NCI-H82 treated with DMSO at 0.1 percent for 48 hours (cell line): ENCODE data around the gene NUDT22.

Source experiments
- DNase-seq: peaks from one replicate; lab custom pipeline; 2025; ENCODE audit not compliant: unreplicated experiment; lab: John Stamatoyannopoulos, UW

The NUDT22 gene

DNA sequence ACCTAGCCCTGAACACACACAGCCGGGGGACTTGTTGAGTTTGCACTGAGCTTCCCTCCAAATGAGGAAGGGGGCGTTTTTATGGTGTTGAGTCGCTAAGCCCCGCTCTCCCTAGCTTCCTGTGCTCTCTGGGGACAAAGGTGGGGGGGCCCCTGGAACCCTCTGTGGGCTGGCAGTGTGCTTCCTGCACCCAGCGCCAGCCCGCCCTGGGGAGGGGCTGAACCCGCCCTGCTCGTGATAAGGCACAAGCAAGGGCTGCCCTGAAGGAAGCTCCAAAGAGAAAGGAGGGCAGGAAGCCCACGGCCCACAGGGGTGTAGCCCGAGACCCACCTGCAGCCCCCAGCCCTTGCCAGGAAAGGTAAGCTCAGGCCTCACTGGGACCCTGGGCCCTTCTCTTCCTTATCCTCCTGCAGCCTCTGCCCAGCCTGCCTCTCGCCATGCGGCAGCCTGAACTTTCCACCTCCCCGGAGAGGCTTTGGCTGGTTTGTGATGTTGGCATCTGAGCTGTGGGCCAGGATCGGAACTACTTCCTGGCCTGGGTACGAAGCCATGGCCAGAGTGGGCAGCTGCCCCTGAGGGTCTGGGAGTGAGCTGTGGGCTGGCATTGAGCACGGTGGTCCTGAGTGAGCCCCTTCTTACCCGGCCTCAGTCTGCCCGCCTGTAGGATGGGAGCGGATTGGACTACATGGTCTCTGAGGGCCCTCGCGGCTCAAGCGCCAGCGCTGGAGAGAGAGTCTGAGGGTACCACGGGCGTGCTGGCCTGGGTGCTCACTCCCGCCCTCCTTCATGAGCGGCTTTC is 19.4 kb upstream of the NUDT22 start, which contains the start of gene FERMT3:
Gene FERMT3 (plus strand): TSS at position 265 of the 799 bp plus-strand sequence. CDS start 644 bp downstream, outside the sequence.
- DNase-seq, result no peak

DNA sequence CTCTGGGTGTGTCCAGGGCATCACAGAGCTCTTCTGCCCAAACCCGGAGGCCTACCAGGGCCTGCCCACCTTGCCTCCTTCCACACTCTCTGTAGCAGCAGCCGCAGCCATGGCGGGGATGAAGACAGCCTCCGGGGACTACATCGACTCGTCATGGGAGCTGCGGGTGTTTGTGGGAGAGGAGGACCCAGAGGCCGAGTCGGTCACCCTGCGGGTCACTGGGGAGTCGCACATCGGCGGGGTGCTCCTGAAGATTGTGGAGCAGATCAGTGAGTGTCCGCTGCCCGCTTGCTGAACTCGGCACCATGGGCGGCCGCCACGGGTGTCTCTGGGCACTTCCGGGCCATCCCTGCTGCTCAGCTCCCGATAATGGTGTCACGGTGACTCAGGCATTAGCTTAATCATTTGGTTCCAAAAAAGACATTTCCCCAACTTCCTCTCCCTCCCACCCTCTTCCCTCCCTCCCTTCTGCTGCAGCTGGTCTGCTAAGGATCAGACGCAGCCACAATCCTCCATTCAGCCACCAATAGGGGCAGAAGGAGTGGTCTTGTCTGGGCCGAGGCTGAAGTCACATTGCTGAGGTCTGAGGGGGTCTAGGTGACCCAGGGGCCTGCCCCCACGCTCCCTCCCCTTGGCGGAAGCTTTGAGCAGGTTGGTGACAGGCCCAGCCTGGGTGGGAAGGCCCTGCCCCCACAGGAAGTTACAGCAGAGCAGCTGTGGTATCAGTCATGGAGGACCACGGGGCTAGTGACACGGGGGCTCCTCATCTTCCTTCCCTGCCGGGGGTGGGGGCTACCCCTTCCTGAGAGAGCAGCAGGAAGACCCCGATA is 18.6 kb upstream of the NUDT22 start:
- no peak for DNase-seq

DNA sequence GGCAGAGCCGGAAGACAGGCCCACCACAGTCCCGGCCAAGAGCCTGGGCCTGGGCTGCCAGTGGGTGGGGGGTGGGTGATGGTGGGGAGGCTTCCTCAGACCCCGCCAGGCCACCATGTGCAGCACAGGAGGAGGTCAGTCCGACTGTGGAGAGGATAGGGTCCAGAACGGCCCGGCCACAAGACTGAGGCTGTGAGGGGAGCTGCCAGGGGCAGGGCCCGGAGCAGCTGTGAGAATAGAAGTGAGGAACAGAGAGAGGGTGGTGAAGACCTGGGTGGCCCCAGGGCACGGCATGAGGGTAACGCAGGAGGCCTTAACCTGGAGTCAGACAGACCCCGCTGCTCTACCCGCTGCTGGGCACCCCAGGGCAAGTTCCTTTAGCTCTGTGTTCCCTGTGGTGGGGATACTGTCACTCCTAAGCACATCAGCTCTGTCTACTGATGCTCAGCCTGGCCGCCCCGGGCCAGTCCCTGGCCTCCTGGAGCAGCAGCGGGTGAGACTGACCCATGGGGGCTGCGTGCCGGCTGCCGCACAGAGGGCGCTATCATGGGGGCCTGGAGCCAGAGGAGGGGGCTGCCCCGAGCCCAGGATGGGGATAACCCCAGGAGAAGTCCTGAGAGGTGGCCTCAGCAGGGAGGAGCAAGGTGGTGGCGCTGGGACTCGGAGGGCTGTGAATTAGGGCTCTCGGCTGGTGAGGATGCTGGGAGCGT is 17.8 kb upstream of the NUDT22 start:
- no peak for DNase-seq

GRCh38 chr11:64208796-64209562 is 17.1 kb upstream of the NUDT22 start:
- no peak for DNase-seq

GRCh38 chr11:64209563-64209843 is 16.6 kb upstream of the NUDT22 start:
- no peak for DNase-seq

DNA sequence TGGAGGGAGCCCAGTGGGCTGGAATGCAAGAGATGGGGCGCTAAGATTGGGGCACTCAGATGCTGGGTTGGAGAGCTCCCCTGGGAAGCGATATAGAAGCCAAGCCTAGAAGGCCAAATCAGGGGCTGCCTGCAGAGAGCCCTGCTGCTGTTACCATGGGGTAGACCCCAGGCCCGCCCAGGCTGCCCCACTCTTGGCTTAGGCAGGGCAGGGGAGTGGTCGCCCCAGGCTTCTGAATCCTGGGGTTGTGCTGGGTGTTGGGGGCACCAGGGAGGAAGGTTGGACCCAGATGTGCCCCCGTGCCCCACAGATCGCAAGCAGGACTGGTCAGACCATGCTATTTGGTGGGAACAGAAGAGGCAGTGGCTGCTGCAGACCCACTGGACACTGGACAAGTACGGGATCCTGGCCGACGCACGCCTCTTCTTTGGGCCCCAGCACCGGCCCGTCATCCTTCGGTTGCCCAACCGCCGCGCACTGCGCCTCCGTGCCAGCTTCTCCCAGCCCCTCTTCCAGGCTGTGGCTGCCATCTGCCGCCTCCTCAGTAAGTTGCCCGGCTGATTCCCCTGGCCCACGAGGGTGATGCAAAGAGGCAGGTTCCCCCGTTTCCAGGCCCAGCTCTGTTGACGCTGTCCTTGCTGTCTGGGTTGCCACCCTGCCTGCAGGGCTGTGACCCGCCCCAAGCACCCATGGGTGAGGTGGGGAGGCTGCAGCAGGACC is 15.6 kb upstream of the NUDT22 start:
- no peak for DNase-seq

- DNase-seq, result no peak
These were observed 14.7 kb upstream of the NUDT22 start for GRCh38 chr11:64211181-64211872.

DNA sequence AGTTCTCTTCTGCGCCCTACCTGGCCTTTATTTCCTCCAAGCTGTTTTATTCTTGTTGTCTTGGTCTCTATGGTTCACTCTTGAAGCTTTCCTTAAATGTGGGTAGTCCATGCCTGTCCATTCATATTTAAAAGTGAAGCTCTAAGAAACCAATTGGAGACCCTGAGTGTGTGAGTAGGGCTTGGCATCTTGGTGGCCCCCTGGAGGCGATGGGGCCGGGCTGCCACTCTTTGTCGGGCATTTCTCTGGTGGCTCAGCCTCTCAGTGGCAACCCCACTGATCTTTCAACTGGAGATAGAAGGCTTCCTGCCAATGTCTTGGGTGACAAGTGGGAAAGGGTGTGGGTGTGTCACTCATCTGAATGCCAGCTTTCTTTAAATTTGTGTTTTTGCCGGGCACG is 9.2 kb upstream of the NUDT22 start:
- DNase-seq, result no peak

DNA sequence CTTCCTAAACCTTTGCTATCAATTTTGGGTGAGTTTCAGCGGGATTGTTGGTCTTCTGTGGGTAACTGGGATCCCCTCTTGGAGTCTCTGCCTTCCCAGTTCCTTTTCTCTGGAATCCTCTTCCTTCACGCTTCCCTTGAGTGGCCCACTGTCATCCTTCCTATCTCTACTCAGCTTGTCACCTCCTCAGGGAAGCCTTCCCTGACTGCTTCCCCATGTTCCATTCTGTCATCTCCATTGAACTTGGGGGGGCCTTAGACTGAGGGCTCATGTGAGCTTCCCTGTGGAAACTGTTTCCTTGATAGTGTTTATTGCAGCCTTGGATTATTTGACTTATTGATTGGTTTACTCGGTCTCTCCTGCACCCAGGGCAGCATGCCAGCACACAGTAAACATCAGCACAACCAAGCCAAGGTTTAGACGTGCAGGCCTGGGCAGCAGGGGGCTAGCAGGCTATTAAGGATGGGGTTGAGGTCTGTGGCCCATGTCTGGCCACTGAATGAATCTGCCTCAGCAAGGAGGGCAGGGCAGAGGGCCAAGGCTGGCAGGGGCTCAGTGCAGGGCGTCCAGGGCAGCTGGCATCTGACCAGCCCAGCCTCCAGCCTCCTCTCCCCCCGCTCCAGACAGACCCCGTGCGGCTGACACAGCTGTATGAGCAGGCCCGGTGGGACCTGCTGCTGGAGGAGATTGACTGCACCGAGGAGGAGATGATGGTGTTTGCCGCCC is 7.3 kb upstream of the NUDT22 start:
- no peak for DNase-seq

GRCh38 chr11:64219354-64219684 is 6.8 kb upstream of the NUDT22 start:
- DNase-seq, result no peak

GRCh38 chr11:64219755-64220154 is 6.3 kb upstream of the NUDT22 start:
- DNase-seq, result no peak

GRCh38 chr11:64220271-64220670 is 5.8 kb upstream of the NUDT22 start:
- no peak for DNase-seq

DNA sequence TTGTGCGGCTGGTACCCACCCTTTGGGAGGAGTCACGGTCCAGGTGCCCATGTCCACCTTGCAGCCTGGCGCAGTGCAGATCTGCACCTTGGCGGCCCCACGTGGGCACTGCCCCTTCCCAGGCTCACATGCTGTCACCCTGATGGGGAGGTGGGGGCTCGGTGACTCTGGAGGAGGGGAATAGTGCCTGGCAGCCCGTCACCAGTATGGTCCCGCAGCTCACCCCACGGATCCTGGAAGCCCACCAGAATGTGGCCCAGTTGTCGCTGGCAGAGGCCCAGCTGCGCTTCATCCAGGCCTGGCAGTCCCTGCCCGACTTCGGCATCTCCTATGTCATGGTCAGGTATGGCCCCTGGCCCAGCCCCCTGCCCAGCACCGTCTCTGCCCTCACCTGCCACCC is 5.3 kb upstream of the NUDT22 start:
- no peak for DNase-seq

DNA sequence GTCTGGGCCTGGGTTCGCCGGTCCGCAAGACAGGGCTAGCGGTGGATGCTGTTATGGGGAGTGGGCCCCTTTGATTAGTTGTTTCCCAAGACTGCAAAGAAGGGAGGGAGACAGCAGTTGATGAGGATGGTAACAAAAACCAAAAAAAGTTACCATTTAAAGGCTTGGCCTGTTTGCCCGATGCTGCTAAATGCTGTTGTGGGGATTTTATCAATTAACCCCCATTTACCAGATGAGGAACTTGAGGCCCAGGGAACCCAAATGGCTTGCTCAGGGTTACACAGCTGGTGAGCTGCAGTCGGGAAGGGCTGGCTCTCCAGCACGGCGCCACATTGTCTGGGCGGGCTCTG is 3.4 kb upstream of the NUDT22 start:
- DNase-seq, result no peak

- no peak for DNase-seq
These were observed 2.9 kb upstream of the NUDT22 start for GRCh38 chr11:64223001-64223651.

DNA sequence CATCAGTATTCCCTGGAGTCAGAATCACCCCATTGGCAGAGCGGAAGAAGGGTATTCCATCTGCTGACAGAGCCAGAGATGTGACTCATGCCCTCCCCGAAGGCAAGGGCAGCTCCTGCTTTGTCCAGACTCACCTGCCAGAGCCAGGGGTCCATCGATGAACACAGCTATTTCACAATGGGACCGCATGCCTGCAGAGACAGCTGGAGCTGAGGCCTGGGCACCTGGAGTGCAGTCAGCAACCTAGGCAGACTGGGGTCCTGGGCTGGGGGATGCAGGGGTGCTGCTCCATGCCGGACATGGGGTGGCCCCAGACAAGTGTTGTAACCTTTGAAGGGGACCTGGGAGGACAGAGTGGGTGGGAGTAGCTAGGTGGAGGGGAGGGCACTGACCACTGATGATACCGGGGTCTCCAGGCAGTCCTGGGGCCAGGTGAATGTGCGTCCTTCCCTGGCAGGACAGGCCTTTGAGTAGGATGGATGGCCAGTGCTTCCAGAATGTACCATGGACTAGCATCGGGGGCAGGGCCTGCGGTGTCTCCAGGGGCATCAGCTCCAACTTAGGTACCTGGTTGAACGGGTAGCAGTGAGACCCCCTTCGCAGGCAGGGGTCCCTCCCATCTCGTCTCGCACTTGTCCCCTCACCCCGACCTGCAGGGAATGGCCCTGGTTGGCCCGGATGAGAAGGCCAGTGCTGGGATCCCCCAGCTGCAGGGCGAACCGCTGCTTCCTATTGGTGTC is 1.8 kb upstream of the NUDT22 start:
- DNase-seq, result no peak

GRCh38 chr11:64224891-64225607 is 1.0 kb upstream of the NUDT22 start:
- DNase-seq, result no peak
